Measurements from ENCODE around the gene AZIN2.
"Not testable (repeated sequence)": the region's sequence is repeated elsewhere in the genome, so short reads cannot be mapped to it uniquely, and the experiment has no call there.

DNA sequence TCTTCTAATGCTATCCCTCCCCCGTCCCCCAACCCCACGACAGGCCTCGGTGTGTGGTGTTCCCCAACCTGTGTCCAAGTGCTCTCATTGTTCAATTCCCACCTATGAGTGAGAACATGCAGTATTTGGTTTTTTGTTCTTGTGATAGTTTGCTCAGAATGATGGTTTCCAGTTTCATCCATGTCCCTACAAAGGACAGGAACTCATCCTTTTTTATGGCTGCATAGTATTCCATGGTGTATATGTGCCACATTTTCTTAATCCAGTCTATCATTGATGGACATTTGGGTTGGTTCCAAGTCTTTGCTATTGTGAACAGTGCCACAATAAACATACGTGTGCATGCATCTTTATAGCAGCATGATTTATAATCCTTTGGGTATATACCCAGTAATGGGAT lies 43.7 kb downstream of the AZIN2 start:
- TF ChIP-seq, protein P1, sequence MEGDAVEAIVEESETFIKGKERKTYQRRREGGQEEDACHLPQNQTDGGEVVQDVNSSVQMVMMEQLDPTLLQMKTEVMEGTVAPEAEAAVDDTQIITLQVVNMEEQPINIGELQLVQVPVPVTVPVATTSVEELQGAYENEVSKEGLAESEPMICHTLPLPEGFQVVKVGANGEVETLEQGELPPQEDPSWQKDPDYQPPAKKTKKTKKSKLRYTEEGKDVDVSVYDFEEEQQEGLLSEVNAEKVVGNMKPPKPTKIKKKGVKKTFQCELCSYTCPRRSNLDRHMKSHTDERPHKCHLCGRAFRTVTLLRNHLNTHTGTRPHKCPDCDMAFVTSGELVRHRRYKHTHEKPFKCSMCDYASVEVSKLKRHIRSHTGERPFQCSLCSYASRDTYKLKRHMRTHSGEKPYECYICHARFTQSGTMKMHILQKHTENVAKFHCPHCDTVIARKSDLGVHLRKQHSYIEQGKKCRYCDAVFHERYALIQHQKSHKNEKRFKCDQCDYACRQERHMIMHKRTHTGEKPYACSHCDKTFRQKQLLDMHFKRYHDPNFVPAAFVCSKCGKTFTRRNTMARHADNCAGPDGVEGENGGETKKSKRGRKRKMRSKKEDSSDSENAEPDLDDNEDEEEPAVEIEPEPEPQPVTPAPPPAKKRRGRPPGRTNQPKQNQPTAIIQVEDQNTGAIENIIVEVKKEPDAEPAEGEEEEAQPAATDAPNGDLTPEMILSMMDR (IDR thresholded peaks at IDR 0.05): not testable (repeated sequence)
- TF ChIP-seq POLR2A (IDR thresholded peaks at IDR 0.05): not testable (repeated sequence)
